DMS114 treated with DMSO at 0.1 percent for 48 hours (cell line): ENCODE measurements around the gene VRK2.
"Not testable (repeated sequence)": the region's sequence is repeated elsewhere in the genome, so short reads cannot be mapped to it uniquely, and the experiment has no call there.

Experiments used
- DNase-seq: peaks from one replicate; lab custom pipeline; 2025; ENCODE audit not compliant: unreplicated experiment; lab: John Stamatoyannopoulos, UW

Gene VRK2

GRCh38 chr2:58156780-58157179 lies 110.2 kb downstream of the VRK2 start:
- DNase-seq: no peak

- DNase-seq: no peak
These were observed 111.1 kb downstream of the VRK2 start for GRCh38 chr2:58157754-58158153.

GRCh38 chr2:58158481-58158880 lies 111.9 kb downstream of the VRK2 start:
- DNase-seq: no peak

GRCh38 chr2:58163913-58164312 lies 117.3 kb downstream of the VRK2 start:
- DNase-seq: no peak

GRCh38 chr2:58168130-58168529 lies 121.5 kb downstream of the VRK2 start:
- not testable (repeated sequence) for DNase-seq

GRCh38 chr2:58169845-58170244 lies 123.2 kb downstream of the VRK2 start:
- not testable (repeated sequence) for DNase-seq

- DNase-seq: not testable (repeated sequence)
These were observed 123.8 kb downstream of the VRK2 start for GRCh38 chr2:58170334-58170933.

GRCh38 chr2:58171831-58172230 lies 125.2 kb downstream of the VRK2 start:
- not testable (repeated sequence) for DNase-seq

GRCh38 chr2:58177187-58177586 lies 130.6 kb downstream of the VRK2 start:
- DNase-seq: not testable (repeated sequence)

- DNase-seq: not testable (repeated sequence)
These were observed 133.6 kb downstream of the VRK2 start for GRCh38 chr2:58180175-58180574.

- DNase-seq: no peak
These were observed 134.0 kb downstream of the VRK2 start for GRCh38 chr2:58180635-58181034.

GRCh38 chr2:58182527-58182926 lies 135.9 kb downstream of the VRK2 start:
- DNase-seq: no peak

- DNase-seq: no peak
These were observed 139.9 kb downstream of the VRK2 start for GRCh38 chr2:58186501-58186900.

GRCh38 chr2:58187022-58187421 lies 140.4 kb downstream of the VRK2 start:
- not testable (repeated sequence) for DNase-seq

GRCh38 chr2:58194458-58194857 lies 147.9 kb downstream of the VRK2 start:
- no peak for DNase-seq

- no peak for DNase-seq
These were observed 149.1 kb downstream of the VRK2 start for GRCh38 chr2:58195662-58196061.

GRCh38 chr2:58197894-58198293 lies 151.3 kb downstream of the VRK2 start:
- no peak for DNase-seq

- no peak for DNase-seq
These were observed 155.8 kb downstream of the VRK2 start for GRCh38 chr2:58202404-58202803.

GRCh38 chr2:58203018-58203417 lies 156.4 kb downstream of the VRK2 start:
- DNase-seq: no peak

GRCh38 chr2:58204195-58204959 lies 157.8 kb downstream of the VRK2 start:
- DNase-seq: no peak

GRCh38 chr2:58206785-58207184 lies 160.2 kb downstream of the VRK2 start:
- no peak for DNase-seq

- no peak for DNase-seq
These were observed 160.6 kb downstream of the VRK2 start for GRCh38 chr2:58207189-58207588.
